HG03280 (cell line): ENCODE measurements around the gene PCDHA1.

Experiments used
- ATAC-seq: cut with Tn5 transposase; IDR thresholded peaks from one replicate; pipeline ENCODE4 v1.9.1; 2021; ENCODE audit warnings: mild to moderate bottlenecking, moderate library complexity; ENCODE audit not compliant: unreplicated experiment

Gene PCDHA1

GRCh38 chr5:140986117-140986521, 200.2 kb downstream of the PCDHA1 start:
- no peak for ATAC-seq

DNA sequence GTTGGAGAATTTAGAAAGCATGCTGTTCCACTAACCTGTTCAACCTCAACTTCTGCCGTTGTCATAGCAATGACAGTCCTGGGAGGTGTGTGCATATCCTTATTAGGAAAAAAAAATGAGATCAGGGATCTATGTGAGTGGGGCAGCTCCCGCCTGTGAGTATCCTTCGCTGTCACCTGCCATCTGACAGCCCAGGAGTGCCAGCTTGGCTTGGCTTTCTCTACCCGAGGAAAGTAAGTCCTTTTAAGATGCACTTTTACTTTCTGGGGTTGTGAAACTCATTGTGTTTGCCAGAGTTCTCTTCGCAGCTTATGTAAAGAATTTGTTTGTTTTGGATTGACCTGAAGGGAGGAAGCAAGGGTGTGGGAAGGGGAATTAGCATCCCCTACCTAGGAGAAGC, 202.2 kb downstream of the PCDHA1 start:
- ATAC-seq: no peak

- ATAC-seq: no peak
Observed at GRCh38 chr5:140988608-140989007, 202.7 kb downstream of the PCDHA1 start.

DNA sequence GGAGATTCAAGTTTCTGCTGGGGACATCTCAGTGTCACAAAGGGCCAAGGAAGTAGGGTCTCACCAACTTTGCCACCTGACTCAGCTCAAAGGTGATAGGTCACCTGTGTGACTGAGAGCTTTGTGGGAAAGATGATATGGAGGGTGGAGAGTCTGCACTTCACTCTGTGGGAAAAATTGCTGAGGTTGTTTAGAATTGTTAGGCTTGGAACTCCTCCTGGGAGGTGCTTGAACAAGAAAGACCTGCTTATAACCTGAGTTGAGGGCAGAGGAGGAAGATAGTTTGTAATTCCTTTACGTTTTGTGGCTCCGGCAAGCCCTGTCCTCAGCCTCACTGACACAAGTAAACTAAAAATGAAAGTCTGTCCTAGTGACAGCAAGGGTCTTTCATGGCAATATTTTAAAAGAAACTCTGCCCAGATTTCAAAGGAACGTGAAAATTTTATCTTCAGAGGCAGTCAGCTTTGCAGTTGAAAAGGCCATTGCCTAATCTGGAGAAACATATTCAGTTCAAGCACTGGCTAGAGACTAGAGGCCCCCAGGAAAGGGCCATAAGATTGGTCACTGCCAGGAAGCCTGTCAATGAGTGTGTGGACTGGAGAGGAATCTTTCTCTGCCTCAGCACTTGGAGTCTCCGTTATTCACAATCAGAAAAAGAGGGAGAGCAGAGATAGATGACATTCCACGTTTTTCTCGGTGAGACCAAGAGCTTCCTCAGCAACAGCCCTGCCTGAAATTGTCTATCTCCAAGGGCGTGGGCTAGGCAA, 203.5 kb downstream of the PCDHA1 start:
- ATAC-seq: no peak

GRCh38 chr5:140992828-140993227, 206.9 kb downstream of the PCDHA1 start:
- ATAC-seq: no peak

DNA sequence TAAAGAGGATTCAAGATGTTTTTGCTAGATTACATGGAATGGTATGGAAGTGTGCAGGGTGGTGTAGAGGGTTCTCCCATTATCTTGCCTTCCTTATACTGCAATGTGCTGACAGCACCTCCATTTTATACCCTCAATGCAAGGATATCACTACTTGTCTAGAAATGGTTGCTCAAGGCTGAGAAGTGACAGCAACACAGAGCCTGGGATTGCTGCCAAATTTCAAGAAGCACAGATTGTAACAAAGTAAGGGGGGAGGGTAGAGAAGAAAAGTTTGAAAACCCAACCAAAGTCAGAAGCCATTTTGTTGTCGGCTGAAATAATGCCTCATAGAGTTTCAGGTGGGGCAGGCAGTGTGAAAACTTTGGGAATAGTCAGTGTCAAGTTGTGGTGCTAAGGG, 210.1 kb downstream of the PCDHA1 start:
- no peak for ATAC-seq

GRCh38 chr5:140998921-140999410, 213.0 kb downstream of the PCDHA1 start:
- ATAC-seq: no peak

DNA sequence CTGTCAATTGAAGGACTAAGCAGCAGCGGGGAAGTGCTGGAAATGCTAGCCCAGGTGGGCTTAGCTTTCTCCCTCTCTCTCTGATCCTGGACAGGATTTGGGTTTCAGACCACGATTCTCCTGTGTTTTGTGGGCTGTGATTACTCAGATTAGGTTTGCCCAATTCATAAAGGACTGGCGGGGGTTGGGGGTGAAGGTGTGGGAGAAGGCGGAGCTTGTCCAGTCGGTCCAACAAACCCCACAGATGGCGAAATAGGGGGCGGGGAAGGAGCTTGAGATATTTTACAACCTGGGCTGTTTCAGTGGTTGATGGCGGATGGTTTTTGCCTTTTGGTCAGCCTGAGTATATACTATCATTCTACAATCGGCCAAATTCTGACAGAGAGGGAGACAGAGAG, 215.5 kb downstream of the PCDHA1 start:
- ATAC-seq: no peak

DNA sequence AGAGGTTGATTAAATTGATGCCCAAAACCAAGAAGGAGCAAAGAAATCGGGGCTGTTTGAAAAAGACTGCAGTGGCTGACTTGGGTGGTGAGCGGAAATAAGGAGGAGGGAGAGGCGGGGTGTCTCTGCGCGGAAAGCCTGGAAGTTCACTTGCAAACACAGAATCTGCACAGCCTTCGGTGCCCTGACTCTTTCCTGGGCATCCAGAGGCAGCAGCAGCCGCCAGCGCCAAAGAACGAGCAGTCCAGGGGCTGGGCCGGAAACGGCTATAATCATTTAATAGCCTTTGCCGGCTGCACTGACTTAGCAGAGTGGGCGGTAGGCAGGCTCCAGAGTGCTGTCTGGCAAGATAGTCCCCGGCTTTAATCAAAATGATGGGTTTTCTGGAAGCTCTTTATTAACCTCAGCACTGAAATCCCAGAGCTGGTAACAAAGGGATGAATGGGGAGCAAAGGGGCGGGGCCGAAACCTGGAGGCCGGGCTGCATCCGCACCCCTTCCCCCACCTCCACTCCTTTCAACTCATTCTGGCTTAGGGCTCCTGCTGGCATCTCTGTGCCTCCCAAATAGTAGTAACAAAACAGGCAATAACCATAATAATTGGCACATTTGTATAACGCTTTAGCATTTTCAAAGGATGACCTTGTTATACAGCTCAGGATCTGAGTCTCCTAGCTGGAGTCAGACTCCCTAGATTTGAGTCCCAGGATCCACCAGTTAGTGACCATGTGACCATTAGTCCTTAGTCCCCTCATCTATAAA, 216.1 kb downstream of the PCDHA1 start:
- no peak for ATAC-seq

- ATAC-seq: no peak
Observed at GRCh38 chr5:141002605-141002965, 216.6 kb downstream of the PCDHA1 start.

- ATAC-seq: no peak
Observed at GRCh38 chr5:141003031-141003430, 217.1 kb downstream of the PCDHA1 start.

DNA sequence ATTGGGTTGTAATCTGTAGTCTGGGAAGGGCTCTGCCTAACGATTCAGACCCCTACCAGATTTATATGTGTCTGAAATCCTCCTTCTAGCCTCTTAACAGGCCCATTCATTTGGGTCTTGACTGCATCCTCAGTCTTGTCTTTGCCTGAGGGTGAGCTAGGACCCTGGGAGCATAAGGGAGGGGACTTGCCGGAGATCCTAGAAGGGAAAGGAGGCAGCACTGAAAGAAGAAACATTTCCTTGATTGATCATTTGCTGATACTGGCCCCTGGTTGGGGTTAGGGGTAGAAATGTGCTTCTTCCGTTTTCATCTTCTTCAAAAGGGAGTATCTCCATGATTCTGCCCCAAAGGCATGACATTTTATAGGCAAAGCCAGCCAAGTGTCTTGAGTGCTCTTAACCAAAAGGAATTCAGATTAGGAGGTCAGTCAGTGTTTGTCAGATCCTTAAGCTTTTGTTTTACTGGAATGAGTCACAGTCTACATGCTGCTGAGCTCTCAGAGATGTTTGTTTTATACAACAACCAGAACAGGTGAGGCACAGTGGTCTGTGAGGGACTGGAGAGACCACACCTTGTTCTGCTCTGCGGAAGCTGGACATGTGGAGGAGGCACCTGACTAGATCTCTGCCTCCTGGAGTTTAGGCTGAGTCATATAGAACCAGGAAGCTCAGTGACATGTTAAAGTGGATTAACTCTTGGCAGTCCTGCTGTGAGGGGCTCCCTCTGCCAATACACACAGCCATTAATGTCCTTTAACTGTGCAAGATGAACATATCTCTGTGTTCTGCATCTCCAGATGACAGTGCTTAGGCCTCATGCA, 218.1 kb downstream of the PCDHA1 start:
- ATAC-seq: no peak

DNA sequence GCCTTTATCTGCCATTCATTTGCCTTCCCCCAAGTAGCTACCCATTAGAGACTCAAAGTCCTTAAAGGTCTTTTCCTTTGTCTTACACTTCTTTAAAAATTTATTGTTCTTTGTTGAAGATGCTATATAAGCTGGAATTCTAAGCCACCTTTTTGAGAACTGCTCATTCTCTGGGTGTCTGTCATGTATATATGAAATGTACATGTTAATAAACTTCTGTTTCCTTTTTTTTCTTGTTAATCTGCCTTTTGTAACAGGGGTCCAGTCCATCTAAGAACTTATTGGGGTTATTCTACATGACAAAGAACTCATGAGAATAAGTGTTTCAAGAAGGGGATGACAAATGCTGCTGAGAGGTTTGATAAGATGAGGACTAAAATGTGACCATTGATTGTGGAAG, 221.9 kb downstream of the PCDHA1 start:
- ATAC-seq: no peak

DNA sequence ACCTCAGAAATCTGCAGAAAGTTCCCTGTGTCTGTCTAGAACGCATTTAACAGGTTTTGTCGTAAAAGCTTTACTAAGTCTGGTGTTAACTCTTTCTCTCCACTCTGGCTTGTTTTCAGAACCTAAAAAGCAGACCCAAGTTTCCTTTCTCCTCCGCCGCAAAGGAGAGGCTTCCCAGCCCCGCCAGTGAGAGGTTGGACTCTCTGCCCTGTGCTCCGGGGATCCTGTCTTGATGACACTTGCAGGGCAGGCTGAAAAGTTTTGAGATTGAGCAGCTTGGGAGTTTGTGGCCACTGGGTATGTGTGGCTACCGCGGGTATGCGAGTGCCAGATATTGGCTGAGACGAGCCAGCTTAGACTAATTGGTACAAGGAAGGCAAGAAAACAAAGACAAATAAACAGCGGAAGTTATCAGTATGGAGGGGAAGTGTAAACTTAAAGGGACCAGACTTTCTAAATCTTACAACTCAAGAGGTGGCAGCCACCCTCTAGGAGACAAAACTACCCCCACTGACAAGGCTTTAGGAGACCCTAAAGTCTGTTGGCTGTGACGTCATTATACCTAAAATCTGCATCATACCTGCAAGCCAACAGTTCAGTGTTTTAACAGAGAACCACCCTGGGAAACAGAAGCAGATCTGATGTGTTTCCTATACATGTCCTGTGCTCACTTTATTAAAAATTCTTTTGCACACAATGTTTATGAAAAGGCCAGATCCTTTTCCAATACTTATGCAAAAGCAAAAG, 224.3 kb downstream of the PCDHA1 start:
- ATAC-seq: no peak

GRCh38 chr5:141017943-141018342, 232.0 kb downstream of the PCDHA1 start:
- no peak for ATAC-seq

DNA sequence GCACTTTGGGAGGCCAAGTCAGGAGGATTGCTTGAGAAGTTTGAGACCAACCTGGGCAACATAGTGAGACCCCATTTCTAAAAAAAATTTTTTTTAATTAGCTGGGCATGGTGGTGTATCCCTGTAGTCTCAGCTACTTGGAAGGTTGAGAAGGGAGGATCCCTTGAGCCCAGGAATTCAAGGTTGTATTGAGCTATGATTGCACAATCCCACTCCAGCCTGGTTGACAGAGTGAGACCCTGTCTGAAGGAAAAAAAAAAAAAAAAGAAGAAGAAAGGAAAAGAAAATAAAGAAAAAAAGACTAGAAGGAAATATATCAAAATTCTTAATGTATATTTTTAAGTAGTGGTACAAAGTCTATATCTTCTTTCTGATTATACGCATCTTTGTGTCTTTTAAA, 236.4 kb downstream of the PCDHA1 start:
- ATAC-seq: no peak

GRCh38 chr5:141031006-141031405, 245.1 kb downstream of the PCDHA1 start:
- ATAC-seq: no peak

GRCh38 chr5:141032626-141033025, 246.7 kb downstream of the PCDHA1 start:
- ATAC-seq: no peak

DNA sequence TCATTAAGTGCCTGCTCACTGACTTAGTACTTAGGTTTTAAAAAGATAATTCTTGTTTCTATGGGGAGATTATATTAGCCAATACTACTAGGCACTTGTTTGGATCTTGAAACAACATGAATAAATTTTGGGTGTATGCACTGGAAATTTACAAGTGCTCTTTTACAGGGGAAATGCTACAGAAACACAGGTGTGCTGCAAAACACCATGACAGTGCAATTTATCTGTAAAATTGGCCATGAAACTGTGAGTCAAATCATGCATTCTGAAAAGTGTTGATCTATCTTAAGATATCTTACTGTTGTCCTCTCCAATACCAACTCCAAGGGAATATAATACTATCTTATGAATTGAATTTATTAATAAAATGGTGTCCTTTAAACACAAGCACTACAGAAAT, 253.1 kb downstream of the PCDHA1 start:
- ATAC-seq: no peak

GRCh38 chr5:141039517-141039916, 253.6 kb downstream of the PCDHA1 start:
- no peak for ATAC-seq
